Measurements from ENCODE around the gene KATNAL1.
"Not testable (repeated sequence)": the region's sequence is repeated elsewhere in the genome, so short reads cannot be mapped to it uniquely, and the experiment has no call there.

Gene KATNAL1

DNA sequence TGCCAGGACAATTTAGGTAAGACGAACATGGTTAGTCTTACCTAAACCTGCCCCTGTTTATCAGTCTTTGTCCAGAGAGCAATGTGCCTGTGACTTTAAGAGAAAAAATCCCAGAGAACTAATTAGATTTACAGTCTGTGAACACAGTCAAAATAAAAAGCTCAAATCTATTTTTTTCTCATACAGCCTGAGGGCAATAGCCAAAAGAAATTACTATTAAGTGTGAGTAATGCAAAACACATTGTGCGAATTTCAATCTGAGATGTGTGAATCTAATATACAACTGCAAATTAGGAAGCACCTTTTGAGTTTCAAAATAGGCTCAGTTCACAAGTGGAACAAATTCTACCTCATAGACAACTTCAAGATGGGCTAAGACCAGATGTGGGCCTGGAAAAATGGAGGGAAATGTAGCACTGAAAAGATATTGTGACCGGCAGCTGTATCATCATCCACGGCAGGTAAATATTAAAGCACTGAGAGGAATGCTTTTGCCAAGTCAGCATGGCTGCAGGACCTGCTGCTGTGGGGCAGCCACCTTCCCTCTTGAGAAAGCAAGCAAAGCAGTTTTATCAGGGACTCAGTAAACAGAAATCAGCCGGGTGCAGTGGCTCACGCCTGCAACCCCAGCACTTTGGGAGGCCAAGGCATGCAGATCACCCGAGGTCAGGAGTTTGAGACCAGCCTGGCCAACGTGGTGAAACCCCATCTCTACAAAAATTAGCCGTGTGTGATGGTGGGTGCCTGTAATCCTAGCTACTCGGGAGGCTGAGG, 114.8 kb downstream of the KATNAL1 start:
- WGBS, 2 experiments, result 85 to 90% methylated on average over 10 of the region's 10 CpGs
- Histone ChIP-seq H3K27me3 (ENCODE audit: control insufficient read depth, insufficient read depth, low read length, poor library complexity, severe bottlenecking) (no peaks in the 10 kb centered on the region), H3K9me3 (ENCODE audit: control insufficient read depth, low read length) (no peaks in the 10 kb centered on the region), H3K27ac (ENCODE audit: insufficient read depth, low read depth, low read length, poor library complexity, severe bottlenecking) (no peak overlapping the region), H3K4me3 (ENCODE audit: insufficient read depth, low read depth, low read length) (no peak overlapping the region), H3K4me1 (ENCODE audit: control insufficient read depth, insufficient read depth, low read length) (peaks cover 12% of the 10 kb centered on the region), H3K36me3 (ENCODE audit: control insufficient read depth, insufficient read depth, low read length) (no peaks in the 10 kb centered on the region)

GRCh38 chr13:30191491-30192100, 115.8 kb downstream of the KATNAL1 start:
- Histone ChIP-seq H3K27ac (ENCODE audit: insufficient read depth, low read depth, low read length, poor library complexity, severe bottlenecking) (no peak overlapping the region), H3K4me1 (ENCODE audit: control insufficient read depth, insufficient read depth, low read length) (peaks cover 20% of the 10 kb centered on the region), H3K4me3 (ENCODE audit: insufficient read depth, low read depth, low read length) (no peak overlapping the region), H3K36me3 (ENCODE audit: control insufficient read depth, insufficient read depth, low read length) (no peaks in the 10 kb centered on the region), H3K9me3 (ENCODE audit: control insufficient read depth, low read length) (no peaks in the 10 kb centered on the region), H3K27me3 (ENCODE audit: control insufficient read depth, insufficient read depth, low read length, poor library complexity, severe bottlenecking) (no peaks in the 10 kb centered on the region)
- WGBS, 2 experiments, result 91 to 97% methylated on average over 5 of the region's 5 CpGs

DNA sequence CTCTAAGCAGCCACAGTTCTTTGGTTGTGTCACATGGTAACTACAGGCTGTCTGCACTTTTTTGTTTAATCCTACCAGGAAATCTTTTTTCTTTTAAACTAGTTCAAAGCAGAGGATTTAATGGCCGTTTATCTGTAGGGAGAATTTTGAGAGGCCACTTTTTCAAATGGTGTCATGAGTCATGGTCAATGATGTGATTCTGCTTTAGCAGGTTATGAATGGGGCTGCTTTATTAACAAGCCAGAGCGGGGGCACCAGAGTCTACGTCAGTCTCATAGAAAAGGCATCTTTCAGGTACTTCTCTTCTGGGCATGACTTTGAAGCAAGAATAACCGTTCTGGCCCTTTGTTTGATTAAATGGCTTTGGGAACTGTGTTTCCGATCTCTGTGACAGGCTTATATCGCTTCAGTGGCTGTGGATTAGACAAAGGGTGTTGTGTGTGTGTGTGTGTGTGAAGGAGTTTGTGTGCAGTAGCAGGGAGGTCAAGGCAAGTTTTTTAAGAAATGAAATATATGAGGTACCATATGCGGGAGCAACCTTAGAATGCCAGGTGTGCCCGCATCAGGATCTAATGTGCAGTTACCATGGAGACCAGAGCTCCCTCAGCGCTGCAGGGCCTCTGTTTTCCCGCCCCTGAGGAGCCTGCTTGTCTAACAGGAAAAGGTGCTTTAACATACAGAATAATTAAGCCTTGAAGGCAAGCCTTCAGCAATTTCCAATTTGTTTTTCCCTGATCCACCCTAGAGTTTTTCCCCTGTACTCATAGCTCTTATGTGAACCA, 120.5 kb downstream of the KATNAL1 start:
- Histone ChIP-seq H3K36me3 (ENCODE audit: control insufficient read depth, insufficient read depth, low read length) (no peaks in the 10 kb centered on the region), H3K27ac (ENCODE audit: insufficient read depth, low read depth, low read length, poor library complexity, severe bottlenecking) (no peak overlapping the region), H3K4me3 (ENCODE audit: insufficient read depth, low read depth, low read length) (no peak overlapping the region), H3K4me1 (ENCODE audit: control insufficient read depth, insufficient read depth, low read length) (peaks cover 8% of the 10 kb centered on the region), H3K9me3 (ENCODE audit: control insufficient read depth, low read length) (no peaks in the 10 kb centered on the region), H3K27me3 (ENCODE audit: control insufficient read depth, insufficient read depth, low read length, poor library complexity, severe bottlenecking) (no peaks in the 10 kb centered on the region)
- WGBS, 2 experiments, result 67% methylated on average over 10 of the region's 10 CpGs

GRCh38 chr13:30181888-30182651, 125.3 kb downstream of the KATNAL1 start:
- H3K4me1 ChIP-seq (ENCODE audit: control insufficient read depth, insufficient read depth, low read length), result peaks cover 12% of the 10 kb centered on the region
- H3K27ac ChIP-seq (ENCODE audit: insufficient read depth, low read depth, low read length, poor library complexity, severe bottlenecking), result no peak overlapping the region
- H3K4me3 ChIP-seq (ENCODE audit: insufficient read depth, low read depth, low read length), result no peak overlapping the region

GRCh38 chr13:30179597-30180276, 127.6 kb downstream of the KATNAL1 start:
- no peak overlapping the region for H3K4me3 ChIP-seq (ENCODE audit: insufficient read depth, low read depth, low read length)
- H3K9me3 ChIP-seq (ENCODE audit: control insufficient read depth, low read length), result no peaks in the 10 kb centered on the region
- H3K4me1 ChIP-seq (ENCODE audit: control insufficient read depth, insufficient read depth, low read length), result peaks cover 8% of the 10 kb centered on the region
- H3K36me3 ChIP-seq (ENCODE audit: control insufficient read depth, insufficient read depth, low read length), result no peaks in the 10 kb centered on the region
- H3K27me3 ChIP-seq (ENCODE audit: control insufficient read depth, insufficient read depth, low read length, poor library complexity, severe bottlenecking), result no peaks in the 10 kb centered on the region
- no peak overlapping the region for H3K27ac ChIP-seq (ENCODE audit: insufficient read depth, low read depth, low read length, poor library complexity, severe bottlenecking)
- WGBS, 2 experiments, result 75 to 77% methylated on average over 2 of the region's 2 CpGs

More at GRCh38 chr13:30181888-30182651, 125.3 kb downstream of the KATNAL1 start:
- WGBS, 2 experiments, result 83 to 88% methylated on average over 12 to 13 of the region's 13 CpGs
- Histone ChIP-seq H3K36me3 (ENCODE audit: control insufficient read depth, insufficient read depth, low read length) (no peaks in the 10 kb centered on the region), H3K9me3 (ENCODE audit: control insufficient read depth, low read length) (no peaks in the 10 kb centered on the region), H3K27me3 (ENCODE audit: control insufficient read depth, insufficient read depth, low read length, poor library complexity, severe bottlenecking) (no peaks in the 10 kb centered on the region)

GRCh38 chr13:30178976-30179375, 128.4 kb downstream of the KATNAL1 start:
- H3K4me3 ChIP-seq (ENCODE audit: insufficient read depth, low read depth, low read length), result no peak overlapping the region
- 95 to 96% methylated on average over 5 of the region's 5 CpGs for WGBS, 2 experiments

DNA sequence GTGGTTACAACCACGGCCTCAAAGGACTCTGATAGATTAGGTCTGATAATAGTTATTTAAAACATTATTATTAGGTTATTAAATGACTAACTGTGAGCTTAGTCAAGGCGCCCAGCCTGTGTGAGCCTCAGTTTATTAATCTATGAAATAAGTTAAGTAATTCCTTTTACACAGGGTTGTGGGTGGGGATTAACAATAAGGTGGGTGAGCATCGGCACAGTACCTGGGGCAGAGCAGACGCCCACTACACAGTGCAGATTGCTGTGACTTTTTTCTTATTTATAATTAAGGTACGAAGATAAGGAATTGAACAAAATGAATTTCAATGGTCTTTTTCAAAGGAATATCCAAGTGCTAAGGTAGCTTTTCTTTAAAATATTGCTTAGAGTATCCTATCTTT, 132.2 kb downstream of the KATNAL1 start:
- no peak overlapping the region for H3K4me3 ChIP-seq (ENCODE audit: insufficient read depth, low read depth, low read length)
- peaks cover 8% of the 10 kb centered on the region for H3K4me1 ChIP-seq (ENCODE audit: control insufficient read depth, insufficient read depth, low read length)
- H3K36me3 ChIP-seq (ENCODE audit: control insufficient read depth, insufficient read depth, low read length), result no peaks in the 10 kb centered on the region
- no peaks in the 10 kb centered on the region for H3K27me3 ChIP-seq (ENCODE audit: control insufficient read depth, insufficient read depth, low read length, poor library complexity, severe bottlenecking)
- H3K27ac ChIP-seq (ENCODE audit: insufficient read depth, low read depth, low read length, poor library complexity, severe bottlenecking), result no peak overlapping the region
- H3K9me3 ChIP-seq (ENCODE audit: control insufficient read depth, low read length), result no peaks in the 10 kb centered on the region
- WGBS, 2 experiments, result 99 to 100% methylated on average over 4 to 5 of the region's 5 CpGs

More at GRCh38 chr13:30178976-30179375, 128.4 kb downstream of the KATNAL1 start:
- Histone ChIP-seq H3K36me3 (ENCODE audit: control insufficient read depth, insufficient read depth, low read length) (no peaks in the 10 kb centered on the region), H3K27me3 (ENCODE audit: control insufficient read depth, insufficient read depth, low read length, poor library complexity, severe bottlenecking) (no peaks in the 10 kb centered on the region), H3K27ac (ENCODE audit: insufficient read depth, low read depth, low read length, poor library complexity, severe bottlenecking) (no peak overlapping the region), H3K4me1 (ENCODE audit: control insufficient read depth, insufficient read depth, low read length) (peaks cover 8% of the 10 kb centered on the region), H3K9me3 (ENCODE audit: control insufficient read depth, low read length) (no peaks in the 10 kb centered on the region)

DNA sequence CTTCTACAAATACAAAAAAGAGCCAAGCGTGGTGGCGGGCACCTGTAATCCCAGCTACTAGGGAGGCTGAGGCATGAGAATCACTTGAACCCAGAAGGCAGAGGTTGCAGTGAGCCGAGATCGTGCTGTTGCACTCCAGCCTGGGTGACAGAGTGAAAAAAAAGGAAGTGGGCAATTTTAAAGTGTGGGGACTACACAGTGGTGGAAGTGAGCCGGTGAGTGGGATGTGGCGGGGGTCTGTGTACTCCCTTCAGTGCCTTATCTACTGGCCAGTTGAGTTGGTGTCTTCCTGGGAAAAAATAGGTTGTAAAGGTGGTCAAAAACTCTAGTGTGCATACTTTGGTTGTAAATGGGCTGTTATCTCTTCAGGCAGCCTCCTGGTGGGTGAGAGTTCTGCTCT, 133.1 kb downstream of the KATNAL1 start:
- WGBS, 2 experiments, result 78% methylated on average over 6 of the region's 6 CpGs
- not testable (repeated sequence) for H3K9me3 ChIP-seq (ENCODE audit: control insufficient read depth, low read length); H3K27me3 ChIP-seq (ENCODE audit: control insufficient read depth, insufficient read depth, low read length, poor library complexity, severe bottlenecking); H3K4me1 ChIP-seq (ENCODE audit: control insufficient read depth, insufficient read depth, low read length); H3K4me3 ChIP-seq (ENCODE audit: insufficient read depth, low read depth, low read length); H3K27ac ChIP-seq (ENCODE audit: insufficient read depth, low read depth, low read length, poor library complexity, severe bottlenecking); H3K36me3 ChIP-seq (ENCODE audit: control insufficient read depth, insufficient read depth, low read length)

DNA sequence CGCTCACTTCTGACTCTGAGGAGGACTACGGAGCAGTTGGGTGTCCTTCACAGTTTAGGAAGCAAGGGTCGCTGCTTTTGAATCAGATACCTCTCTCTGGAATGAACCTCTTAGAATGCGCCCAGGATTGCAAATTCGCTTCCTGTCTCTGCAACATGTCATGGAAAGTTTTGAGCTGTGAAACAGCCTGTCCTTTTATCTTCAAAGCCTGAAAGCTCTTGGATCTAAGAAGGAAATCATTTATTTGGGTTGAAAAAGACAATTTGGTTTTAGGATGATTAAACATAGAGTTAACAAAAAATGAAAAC, 134.1 kb downstream of the KATNAL1 start:
- Histone ChIP-seq H3K9me3 (ENCODE audit: control insufficient read depth, low read length) (no peaks in the 10 kb centered on the region), H3K4me3 (ENCODE audit: insufficient read depth, low read depth, low read length) (no peak overlapping the region), H3K27ac (ENCODE audit: insufficient read depth, low read depth, low read length, poor library complexity, severe bottlenecking) (no peak overlapping the region), H3K4me1 (ENCODE audit: control insufficient read depth, insufficient read depth, low read length) (no peaks in the 10 kb centered on the region), H3K27me3 (ENCODE audit: control insufficient read depth, insufficient read depth, low read length, poor library complexity, severe bottlenecking) (no peaks in the 10 kb centered on the region), H3K36me3 (ENCODE audit: control insufficient read depth, insufficient read depth, low read length) (no peaks in the 10 kb centered on the region)
- WGBS, 2 experiments, result 90 to 93% methylated on average over 5 of the region's 5 CpGs
